ENCODE measurements around the gene PDE6G.

GRCh38 chr17:81635973-81636504 lies 20.3 kb downstream of the PDE6G start:
- TF ChIP-seq CBX2 (IDR thresholded peaks at IDR 0.05; ENCODE audit: low read depth, low read length), result no peak
- TF ChIP-seq CBX2 (CRISPR knock-in tag; IDR thresholded peaks at IDR 0.05; ENCODE audit: low read depth), result no peak
- peak; percentile 51 for TF ChIP-seq ZNF18 (CRISPR knock-in tag; IDR thresholded peaks at IDR 0.05; ENCODE audit: insufficient replicate concordance)
- no peak for TF ChIP-seq ARNT2 (CRISPR knock-in tag; IDR thresholded peaks at IDR 0.05; ENCODE audit: low read depth)
- TF ChIP-seq MXI1 (IDR thresholded peaks at IDR 0.05; ENCODE audit: borderline replicate concordance, low read depth, low read length), result no peak
- TF ChIP-seq SYNCRIP (IDR thresholded peaks at IDR 0.05; ENCODE audit: insufficient read depth, low read depth, low read length), result no peak
- TF ChIP-seq ESRRA (CRISPR knock-in tag; IDR thresholded peaks at IDR 0.05; ENCODE audit: low read depth), result no peak
- TF ChIP-seq REST (IDR thresholded peaks at IDR 0.05; ENCODE audit: borderline replicate concordance in 1 of 2, low read depth in 1 of 2, low read length in 2 of 2), result no peak
- no peak for TF ChIP-seq RBAK (CRISPR knock-in tag; IDR thresholded peaks at IDR 0.05)
